HG03066 (cell line): ENCODE measurements around the gene MARS1.
"Not testable (repeated sequence)": the region's sequence is repeated elsewhere in the genome, so short reads cannot be mapped to it uniquely, and the experiment has no call there.

Experiments
- ATAC-seq: cut with Tn5 transposase; IDR thresholded peaks from one replicate; pipeline ENCODE4 v1.9.1; 2021; ENCODE audit warnings: low read depth; ENCODE audit not compliant: unreplicated experiment

The MARS1 gene

DNA sequence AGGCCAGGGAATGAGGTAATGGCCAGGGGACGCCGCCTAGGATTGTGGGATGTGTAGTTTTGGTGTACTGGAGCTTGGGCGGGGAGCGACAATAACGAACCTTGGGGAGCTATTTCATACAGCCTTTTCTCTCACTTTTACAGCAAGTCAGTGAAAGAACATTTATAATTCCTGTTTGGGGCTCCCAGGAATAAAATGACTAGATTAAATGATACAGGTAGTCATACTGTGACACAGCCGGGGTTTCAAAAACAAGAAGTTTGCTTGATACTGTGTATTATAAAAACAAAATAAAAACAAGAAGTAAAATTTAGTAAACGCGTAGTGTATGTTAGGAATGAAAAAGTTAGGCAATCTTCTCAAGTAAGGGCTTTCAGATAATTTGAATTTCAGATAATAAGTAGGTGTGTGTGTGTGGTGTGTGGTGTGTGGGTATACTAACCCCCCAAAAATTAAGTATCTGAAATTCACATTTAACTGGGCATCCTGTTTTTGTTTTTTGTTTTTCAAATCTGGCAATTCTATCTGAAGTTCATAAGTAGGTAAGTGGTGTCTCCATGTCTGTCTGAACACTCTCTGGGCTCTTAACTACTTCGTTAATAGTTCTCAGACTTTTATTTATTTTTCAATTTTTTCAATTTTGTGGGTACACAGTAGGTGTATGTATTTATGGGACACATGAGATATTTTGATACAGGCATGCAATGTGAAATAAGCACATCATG, 59.6 kb downstream of the MARS1 start:
- ATAC-seq, result no peak

DNA sequence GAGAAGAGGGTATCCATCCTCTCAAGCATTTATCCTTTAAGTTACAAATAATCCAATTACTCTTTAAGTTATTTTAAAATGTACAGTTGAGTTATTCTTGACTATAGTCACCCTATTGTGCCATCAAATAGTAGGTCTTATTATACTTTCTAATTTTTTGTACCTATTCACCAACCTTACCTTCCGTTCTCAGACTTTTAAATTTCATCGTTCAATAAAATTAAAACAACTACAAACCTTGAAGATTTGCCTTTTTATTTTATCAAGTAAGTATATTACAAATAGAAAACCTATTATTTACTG, 60.1 kb downstream of the MARS1 start:
- no peak for ATAC-seq

- no peak for ATAC-seq
These were observed 60.6 kb downstream of the MARS1 start for GRCh38 chr12:57548488-57548887.

DNA sequence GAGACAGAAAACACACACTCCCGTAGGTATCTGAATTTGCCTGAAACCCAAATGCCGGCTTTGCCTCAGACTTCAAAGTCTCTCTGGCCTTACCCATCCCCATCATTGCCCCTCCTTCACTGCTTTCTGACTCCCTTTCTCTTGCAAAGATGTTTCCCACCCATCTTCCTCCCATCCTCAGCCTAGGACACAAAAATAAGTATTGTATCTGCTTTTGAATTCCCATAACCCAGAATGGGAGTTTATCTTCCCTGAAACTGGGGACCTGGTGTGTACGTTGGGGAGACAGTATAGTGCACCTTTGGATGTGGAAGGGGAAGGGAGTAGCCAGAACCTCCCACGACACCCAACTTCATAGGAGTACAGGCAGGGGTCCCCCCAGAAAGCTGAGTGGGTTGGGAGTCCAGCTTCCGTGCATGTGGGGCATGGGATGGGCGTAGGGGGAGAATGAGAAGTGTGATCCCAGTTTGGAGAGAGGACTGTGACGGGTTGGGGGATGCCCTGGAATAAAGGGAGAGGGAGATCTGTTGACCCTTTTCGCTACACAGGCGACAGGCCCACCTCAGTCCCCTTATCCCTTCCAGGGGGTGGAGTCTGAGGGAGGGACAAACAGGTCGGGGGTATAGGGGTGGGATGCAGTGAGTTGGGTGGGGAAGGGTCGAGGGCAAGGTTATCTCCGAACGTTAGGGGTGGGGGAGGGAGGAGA, 61.5 kb downstream of the MARS1 start:
- ATAC-seq, result no peak

- no peak for ATAC-seq
These were observed 62.2 kb downstream of the MARS1 start, which contains the start of gene KIF5A for GRCh38 chr12:57549909-57550640. Gene KIF5A (plus strand): TSS chr12:57550044. CDS start chr12:57550272, 228 bp downstream.

GRCh38 chr12:57550641-57551549, 63.0 kb downstream of the MARS1 start:
- no peak for ATAC-seq

GRCh38 chr12:57551637-57552305, 63.9 kb downstream of the MARS1 start:
- ATAC-seq, result no peak

- no peak for ATAC-seq
These were observed 64.4 kb downstream of the MARS1 start for GRCh38 chr12:57552306-57552651.

GRCh38 chr12:57552835-57553313, 65.0 kb downstream of the MARS1 start:
- no peak for ATAC-seq

GRCh38 chr12:57553343-57554202, 65.7 kb downstream of the MARS1 start:
- no peak for ATAC-seq

DNA sequence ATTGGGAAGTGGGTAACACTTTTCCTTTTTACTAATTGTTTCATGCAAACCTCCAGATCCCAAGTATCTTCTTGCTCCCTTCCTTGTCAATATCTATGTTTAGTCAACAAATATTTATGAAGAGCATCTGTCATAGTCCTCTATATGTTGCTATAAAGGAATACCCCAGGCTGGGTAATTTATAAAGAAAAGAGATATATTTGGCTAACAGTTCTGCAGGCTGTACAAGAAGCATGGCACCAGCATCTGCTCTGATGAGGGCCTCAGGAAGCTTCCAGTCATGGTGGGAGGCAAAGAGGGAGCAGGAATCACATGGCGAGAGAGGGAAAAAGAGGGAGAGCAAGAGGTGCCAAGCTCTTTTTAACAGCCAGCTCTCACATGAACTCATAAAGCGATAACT, 66.6 kb downstream of the MARS1 start:
- no peak for ATAC-seq

GRCh38 chr12:57554897-57555296, 67.0 kb downstream of the MARS1 start:
- no peak for ATAC-seq

DNA sequence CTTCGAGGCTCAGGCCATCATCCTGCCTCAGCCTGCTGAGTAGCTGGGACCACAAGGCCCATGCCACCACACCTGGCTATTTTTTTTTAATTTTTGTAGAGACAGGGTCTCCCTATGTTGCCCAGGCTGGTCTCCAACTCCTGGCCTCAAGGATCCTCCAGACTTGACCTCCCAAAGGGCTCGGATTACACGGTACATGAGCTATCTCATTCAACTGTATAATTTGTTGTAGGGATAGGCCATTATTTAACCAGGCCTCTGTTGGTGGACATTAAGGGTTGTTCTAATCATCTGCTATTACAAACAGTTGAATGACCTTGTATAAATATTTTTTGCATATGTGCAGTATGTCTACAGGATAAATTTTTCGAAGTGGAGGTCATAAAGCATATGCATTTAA, 71.0 kb downstream of the MARS1 start:
- ATAC-seq, result no peak

GRCh38 chr12:57560516-57560915, 72.6 kb downstream of the MARS1 start:
- ATAC-seq, result no peak

- not testable (repeated sequence) for ATAC-seq
These were observed 73.2 kb downstream of the MARS1 start for GRCh38 chr12:57561117-57561516.

DNA sequence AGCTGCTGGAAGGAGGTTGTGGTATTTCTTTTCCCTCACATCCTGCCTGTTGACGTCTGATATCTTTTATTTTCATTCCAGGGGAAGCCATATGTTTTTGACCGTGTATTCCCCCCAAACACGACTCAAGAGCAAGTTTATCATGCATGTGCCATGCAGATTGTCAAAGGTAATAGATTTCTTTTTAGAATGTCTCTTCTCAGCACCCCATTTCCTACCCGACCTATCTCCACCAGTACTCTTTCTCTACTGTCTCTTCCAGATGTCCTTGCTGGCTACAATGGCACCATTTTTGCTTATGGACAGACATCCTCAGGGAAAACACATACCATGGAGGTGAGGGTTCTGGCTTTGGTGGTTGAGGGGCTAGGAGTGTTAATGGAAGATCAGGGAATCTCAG, 75.5 kb downstream of the MARS1 start:
- no peak for ATAC-seq

DNA sequence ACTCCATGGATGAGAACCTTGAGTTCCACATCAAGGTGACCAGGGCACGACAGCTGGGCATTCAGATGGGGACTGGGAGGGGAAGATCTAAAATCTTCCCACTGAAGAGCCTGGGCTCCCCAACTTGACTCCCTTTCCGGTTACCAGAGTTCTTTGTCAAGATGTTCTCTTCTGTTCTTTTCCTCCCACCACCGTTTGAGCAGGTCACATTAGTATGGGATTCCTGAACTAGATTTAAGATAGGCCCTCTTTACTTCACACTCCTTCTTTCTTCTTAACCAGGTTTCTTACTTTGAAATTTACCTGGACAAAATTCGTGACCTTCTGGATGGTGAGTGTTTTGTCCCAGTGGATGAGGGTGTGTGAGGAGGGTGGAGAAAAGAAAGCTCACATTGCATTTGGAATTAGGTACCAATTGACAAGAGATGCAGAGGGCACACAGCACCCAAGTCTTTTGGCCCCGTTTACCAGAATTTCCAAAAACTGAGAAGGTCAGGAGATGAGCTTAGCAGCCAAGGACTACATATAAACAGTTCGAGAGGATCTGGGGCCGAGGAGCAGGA, 76.4 kb downstream of the MARS1 start:
- no peak for ATAC-seq
